ENCODE results near the gene FAM167B. TPM values are rescaled to one million over a fixed set of nuclear protein-coding genes. Genes with fewer than 3 reads are reported as not detected.

The FAM167B gene
- total and polyA plus RNA-seq, 8 donors = 3.7 to 16.8 (median 4.8) TPM

- H3K27me3 ChIP-seq = peaks cover 18 to 36% of the 10 kb centered on the region in 2 donors
- DNase-seq (no peak), ATAC-seq (no peak)
- H3K9me3 ChIP-seq = no peaks in the 10 kb centered on the region
- TF ChIP-seq CTCF (IDR thresholded peaks at IDR 0.05) = no peak
- H3K27ac ChIP-seq = no peak overlapping the region
- no peaks in the 10 kb centered on the region for H3K36me3 ChIP-seq
- no peak overlapping the region for H3K4me3 ChIP-seq
- no peaks in the 10 kb centered on the region for H3K4me1 ChIP-seq
- intact Hi-C loops (cut with DNase I) = no loop called here
Observed at GRCh38 chr1:32272557-32273390, 25.8 kb downstream of the FAM167B start.

GRCh38 chr1:32273391-32274208 lies 26.6 kb downstream of the FAM167B start:
- H3K27me3 ChIP-seq = peaks cover 18 to 36% of the 10 kb centered on the region in 2 donors
- H3K36me3 ChIP-seq = no peaks in the 10 kb centered on the region
- intact Hi-C loops (cut with DNase I) = no loop called here
- ATAC-seq (no peak), DNase-seq (peak in 1 of 4 donors; percentile 32)
- no peak overlapping the region for H3K4me3 ChIP-seq
- no peaks in the 10 kb centered on the region for H3K9me3 ChIP-seq
- TF ChIP-seq CTCF (IDR thresholded peaks at IDR 0.05) = no peak
- no peak overlapping the region for H3K27ac ChIP-seq
- H3K4me1 ChIP-seq = no peaks in the 10 kb centered on the region

GRCh38 chr1:32274646-32275340 lies 27.8 kb downstream of the FAM167B start:
- no peak for DNase-seq
- H3K27me3 ChIP-seq = peaks cover 18 to 36% of the 10 kb centered on the region in 2 donors

GRCh38 chr1:32275424-32275823 lies 28.4 kb downstream of the FAM167B start:
- H3K4me3 ChIP-seq = no peak overlapping the region

More at GRCh38 chr1:32274646-32275340, 27.8 kb downstream of the FAM167B start:
- Histone ChIP-seq H3K9me3 (no peaks in the 10 kb centered on the region), H3K4me3 (no peak overlapping the region), H3K27ac (no peak overlapping the region), H3K4me1 (no peaks in the 10 kb centered on the region), H3K36me3 (no peaks in the 10 kb centered on the region)
- intact Hi-C loops (cut with DNase I) = no loop called here
- ATAC-seq = no peak
- TF ChIP-seq CTCF (IDR thresholded peaks at IDR 0.05) = no peak

More at GRCh38 chr1:32275424-32275823, 28.4 kb downstream of the FAM167B start:
- TF ChIP-seq CTCF (IDR thresholded peaks at IDR 0.05) = no peak
- ATAC-seq (peak; percentile 59), DNase-seq (peak in 2 of 4 donors; percentile 61 to 76)
- Histone ChIP-seq H3K27ac (no peak overlapping the region), H3K4me1 (no peaks in the 10 kb centered on the region), H3K9me3 (no peaks in the 10 kb centered on the region), H3K27me3 (peaks cover 18 to 36% of the 10 kb centered on the region in 2 donors), H3K36me3 (no peaks in the 10 kb centered on the region)
- intact Hi-C loops (cut with DNase I) = no loop called here

All from left lung (tissue), 10 donors.